ENCODE data around the gene ELK4.
A peak's percentile ranks its signal among the peaks of the same experiment; 100 is the strongest.

The ELK4 gene

GRCh38 chr1:205594846-205595245, 37.0 kb downstream of the ELK4 start:
- DNase-seq = no peak

- DNase-seq = no peak
Measured at GRCh38 chr1:205593967-205594366, 37.8 kb downstream of the ELK4 start.

GRCh38 chr1:205593532-205593931, 38.3 kb downstream of the ELK4 start:
- DNase-seq = no peak

- DNase-seq = no peak
Measured at GRCh38 chr1:205592443-205593003, 39.3 kb downstream of the ELK4 start.

GRCh38 chr1:205591522-205592351, 40.1 kb downstream of the ELK4 start:
- peak; percentile 85 for DNase-seq

GRCh38 chr1:205590777-205591513, 40.9 kb downstream of the ELK4 start:
- DNase-seq = no peak

- no peak for DNase-seq
Measured at GRCh38 chr1:205590457-205590768, 41.4 kb downstream of the ELK4 start.

GRCh38 chr1:205589618-205590456, 42.0 kb downstream of the ELK4 start:
- no peak for DNase-seq

GRCh38 chr1:205589046-205589445, 42.8 kb downstream of the ELK4 start:
- no peak for DNase-seq

- no peak for DNase-seq
Measured at GRCh38 chr1:205588636-205589035, 43.2 kb downstream of the ELK4 start.

- no peak for DNase-seq
Measured at GRCh38 chr1:205587581-205587980, 44.2 kb downstream of the ELK4 start.

GRCh38 chr1:205585835-205586785, 45.7 kb downstream of the ELK4 start:
- DNase-seq = no peak

GRCh38 chr1:205585169-205585834, 46.5 kb downstream of the ELK4 start:
- DNase-seq = no peak

GRCh38 chr1:205584732-205585131, 47.1 kb downstream of the ELK4 start:
- no peak for DNase-seq

GRCh38 chr1:205583461-205584130, 48.2 kb downstream of the ELK4 start:
- no peak for DNase-seq

GRCh38 chr1:205582471-205583291, 49.1 kb downstream of the ELK4 start:
- no peak for DNase-seq

- DNase-seq = no peak
Measured at GRCh38 chr1:205582046-205582445, 49.8 kb downstream of the ELK4 start.

GRCh38 chr1:205581321-205581980, 50.4 kb downstream of the ELK4 start:
- DNase-seq = no peak

- DNase-seq = no peak
Measured at GRCh38 chr1:205580923-205581180, 51.0 kb downstream of the ELK4 start.

All from midbrain (tissue), 1 donor.